ENCODE measurements around the gene VAMP7. TPM values are rescaled to one million over a fixed set of nuclear protein-coding genes. Genes with fewer than 3 reads are reported as not detected.

VAMP7 gene
- total RNA-seq, 1 experiment from 2014 or later = 37.4 TPM

- no peak for DNase-seq (ENCODE audit: low read depth)
These were observed 107.7 kb downstream of the VAMP7 start for GRCh38 chrX:155988859-155989258.

Other genes with a start within 250 kb of the VAMP7 start
- gene IL9R, start 116.4 kb downstream of the VAMP7 start, total RNA-seq (2014; rRNA removed) = 0.13 TPM in 1 of 2 replicates, not detected in the other

Measured in LHCN-M2 (cell line).